GM21529 (cell line): ENCODE measurements around the gene SLC25A1.

Experiments used
- ATAC-seq: cut with Tn5 transposase; IDR thresholded peaks from one replicate; pipeline ENCODE4 v1.9.1; 2021; ENCODE audit not compliant: unreplicated experiment

SLC25A1 gene

DNA sequence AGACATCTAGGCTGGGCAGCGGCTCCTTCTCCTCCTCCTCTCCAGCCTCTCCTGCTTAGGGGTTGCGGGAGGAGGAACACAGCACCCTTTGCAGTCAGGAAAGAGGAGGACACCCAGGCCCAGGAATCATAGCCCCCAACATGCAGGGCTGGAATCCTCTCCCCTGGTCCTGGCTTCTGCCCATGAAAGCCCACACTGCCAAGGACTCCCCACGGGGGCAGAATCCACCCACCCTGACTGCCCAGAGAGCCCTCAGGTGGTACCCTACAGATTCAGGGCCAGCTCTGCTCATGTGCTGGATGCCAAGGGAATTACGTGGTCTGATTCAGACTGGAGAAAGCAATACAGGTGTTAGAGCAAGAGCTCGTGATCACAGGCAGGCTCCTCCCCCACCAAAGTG is 38.6 kb downstream of the SLC25A1 start:
- ATAC-seq: no peak

DNA sequence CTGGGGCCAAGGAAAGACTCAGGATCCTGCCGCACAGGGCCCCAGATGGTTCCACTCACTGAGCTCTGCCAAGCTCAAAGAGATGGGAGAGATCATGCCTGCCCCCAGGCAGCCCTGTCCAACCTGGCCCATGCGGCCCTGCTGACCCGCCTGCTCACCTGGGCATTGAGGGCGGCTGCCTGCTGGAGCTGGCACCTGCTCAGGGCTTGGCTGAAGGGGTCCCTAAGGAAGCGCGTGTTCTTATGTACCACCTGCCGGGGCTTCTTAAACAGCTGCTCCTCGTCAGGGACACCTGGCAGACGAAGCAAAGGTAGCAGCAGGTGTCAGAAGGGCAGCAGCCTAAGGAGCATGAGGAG is 39.6 kb downstream of the SLC25A1 start:
- no peak for ATAC-seq

DNA sequence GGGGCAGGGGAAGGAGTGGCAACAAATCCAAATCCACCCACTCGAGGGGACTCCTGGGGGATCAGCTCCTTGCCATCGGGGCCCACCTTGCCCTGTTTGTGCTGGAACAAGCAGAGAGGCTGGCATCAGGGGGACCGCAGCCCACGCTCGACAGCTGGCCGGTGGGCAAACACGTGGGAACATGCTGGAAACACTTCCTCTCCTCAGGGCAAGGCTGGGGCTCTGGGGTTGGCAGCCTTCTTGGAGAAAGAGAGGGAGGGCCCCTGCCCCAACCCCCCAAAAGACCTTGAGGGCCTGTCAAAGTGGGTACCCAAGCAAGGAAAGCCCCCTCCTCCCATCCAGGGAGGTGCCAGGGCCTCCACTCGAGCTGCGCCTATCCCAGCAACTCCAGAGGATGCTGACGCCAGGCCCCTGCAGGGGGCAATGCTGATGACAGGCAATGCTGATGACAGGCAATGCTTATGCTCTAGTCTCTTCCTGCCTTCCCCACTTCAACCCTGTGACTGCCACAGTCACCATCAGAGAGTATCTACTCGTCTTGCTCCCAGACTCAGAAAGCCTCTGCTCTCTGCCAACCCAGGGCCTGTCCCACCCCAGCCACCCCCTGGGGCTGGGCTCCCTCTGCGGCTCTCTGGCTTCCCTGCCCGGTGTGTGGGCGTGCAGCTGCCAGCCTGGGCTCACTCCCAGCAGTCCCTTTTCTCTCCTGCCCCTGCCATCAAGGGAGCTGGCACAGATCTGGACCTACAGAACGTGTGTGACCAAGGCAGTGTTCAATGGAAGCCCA is 40.1 kb downstream of the SLC25A1 start:
- ATAC-seq: no peak

DNA sequence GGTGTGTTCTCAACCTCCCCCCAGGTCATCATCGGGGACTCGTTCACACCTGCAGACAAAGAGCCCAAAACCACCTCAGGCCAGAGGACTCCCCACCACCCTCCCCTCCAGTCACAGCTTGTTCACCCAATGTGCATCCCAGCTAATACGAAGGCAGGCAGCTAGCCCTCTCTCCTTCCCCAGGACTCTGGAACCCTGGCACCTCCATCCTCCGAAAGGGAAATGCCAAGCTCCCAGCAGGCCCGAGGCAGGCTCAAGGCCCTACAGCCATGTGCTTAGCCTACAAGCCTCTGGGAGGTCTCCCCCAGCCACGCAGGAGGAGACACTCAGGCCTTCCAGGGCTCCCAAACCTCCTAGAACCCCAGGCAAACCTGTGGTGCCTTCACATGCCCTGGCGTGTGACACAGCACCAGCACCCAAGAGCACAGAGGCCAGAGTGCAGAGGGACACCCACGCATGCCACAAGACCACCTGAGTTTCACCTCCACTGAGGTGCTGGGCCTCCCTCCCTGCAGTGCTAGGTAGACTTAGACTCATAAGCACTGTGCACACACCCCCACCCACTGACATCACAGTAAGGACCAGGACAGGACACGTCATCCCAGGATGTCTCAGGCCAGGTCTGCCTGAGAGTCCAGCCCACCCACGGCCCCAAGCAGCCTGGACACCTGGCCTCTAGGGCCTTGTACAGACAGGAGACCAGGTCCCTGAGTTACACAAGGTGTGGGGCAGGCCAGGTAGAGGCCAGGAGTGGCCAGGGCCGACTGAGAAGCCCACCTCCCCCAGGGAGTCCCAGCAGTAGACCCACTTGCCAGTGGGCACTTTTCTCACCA is 40.9 kb downstream of the SLC25A1 start:
- ATAC-seq: no peak

DNA sequence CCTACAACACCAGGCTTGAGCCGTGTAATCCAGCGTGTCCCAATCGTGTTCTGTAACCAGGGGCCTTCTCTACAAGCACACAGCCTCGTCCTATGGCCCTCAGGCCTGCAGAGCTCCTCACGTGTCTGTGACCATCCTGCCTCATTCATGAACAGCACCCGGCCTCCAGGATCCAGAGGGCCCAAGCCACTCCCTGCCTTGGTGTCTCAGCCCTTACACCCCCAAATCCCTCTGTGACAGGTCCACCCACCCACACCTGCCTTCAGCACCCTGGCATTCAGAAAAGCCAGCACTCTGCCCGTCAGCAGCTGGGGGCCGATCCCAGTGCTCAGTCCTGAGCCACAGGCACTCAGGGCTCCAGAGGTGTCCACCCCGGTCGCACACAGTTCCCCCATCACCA is 41.6 kb downstream of the SLC25A1 start:
- no peak for ATAC-seq

DNA sequence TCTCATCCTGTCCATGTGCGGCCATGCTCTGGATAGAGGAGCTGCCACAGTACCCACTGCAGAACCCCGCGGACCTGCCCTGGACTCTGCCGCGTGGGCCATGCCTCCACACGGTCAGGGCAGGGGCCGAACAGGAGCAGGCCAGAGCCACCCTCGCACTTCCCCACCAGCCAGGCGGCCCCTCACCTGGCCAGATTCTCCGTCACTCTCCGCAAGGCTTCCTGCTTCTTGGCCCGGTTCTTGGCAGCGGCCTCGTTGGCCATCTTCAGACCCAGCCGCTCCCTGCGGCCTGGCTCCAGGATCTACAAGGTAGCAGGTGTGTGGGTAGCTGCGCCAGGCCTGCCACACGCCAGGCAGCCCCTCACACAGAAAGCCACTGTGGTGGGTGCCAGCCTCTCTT is 43.7 kb downstream of the SLC25A1 start:
- no peak for ATAC-seq

DNA sequence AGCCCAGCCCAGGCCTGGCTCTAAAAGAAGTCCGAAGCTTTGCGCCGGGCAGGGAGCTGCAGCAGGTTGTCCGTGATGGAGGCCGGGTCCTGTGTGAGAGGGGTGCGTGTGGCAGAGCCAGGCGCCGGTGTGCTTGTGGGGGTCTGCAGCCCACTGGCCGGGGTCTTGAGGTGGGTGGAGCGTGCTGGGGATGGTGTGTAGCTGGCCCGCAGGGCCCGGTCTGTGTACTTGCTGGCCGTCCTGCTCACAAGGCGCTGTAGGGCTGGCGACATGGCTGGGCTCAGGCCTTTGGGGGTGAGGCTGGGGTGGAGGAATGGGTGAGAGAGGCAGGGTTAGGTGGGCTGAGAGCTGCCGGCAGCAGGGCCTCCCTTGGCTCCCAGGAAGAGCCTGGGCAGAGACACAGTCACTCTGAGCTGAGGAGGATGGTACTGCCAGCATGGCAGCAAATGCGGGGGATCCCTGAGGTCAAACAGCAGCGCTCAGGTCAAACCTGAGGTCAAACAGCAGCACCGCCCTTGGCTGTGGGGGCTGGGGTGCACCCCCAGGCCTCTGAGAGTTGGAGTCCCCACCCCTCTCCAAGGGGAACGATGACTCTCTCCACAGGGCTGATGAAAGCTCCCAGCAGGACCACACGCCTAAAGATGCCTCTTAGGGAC is 44.2 kb downstream of the SLC25A1 start:
- ATAC-seq: no peak

DNA sequence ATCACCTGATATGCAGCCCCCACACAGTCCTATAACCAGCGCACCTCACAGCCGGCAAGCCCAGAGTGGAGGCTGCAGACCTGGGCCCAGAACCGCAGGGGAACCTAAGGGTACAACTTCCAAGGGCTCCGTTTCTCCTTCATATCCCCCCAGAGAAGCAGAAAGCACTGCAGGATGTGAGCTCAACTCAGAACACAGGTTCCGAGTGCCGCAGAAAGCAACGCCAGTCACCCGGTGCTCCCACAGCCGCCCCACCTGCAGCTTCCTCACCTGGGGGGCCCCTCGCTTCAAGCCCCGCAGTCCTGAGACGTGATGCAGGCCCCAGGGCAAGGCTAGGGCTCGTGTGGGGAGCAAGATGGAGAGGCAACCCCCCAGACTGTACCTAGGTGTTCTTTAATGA is 45.0 kb downstream of the SLC25A1 start:
- no peak for ATAC-seq

DNA sequence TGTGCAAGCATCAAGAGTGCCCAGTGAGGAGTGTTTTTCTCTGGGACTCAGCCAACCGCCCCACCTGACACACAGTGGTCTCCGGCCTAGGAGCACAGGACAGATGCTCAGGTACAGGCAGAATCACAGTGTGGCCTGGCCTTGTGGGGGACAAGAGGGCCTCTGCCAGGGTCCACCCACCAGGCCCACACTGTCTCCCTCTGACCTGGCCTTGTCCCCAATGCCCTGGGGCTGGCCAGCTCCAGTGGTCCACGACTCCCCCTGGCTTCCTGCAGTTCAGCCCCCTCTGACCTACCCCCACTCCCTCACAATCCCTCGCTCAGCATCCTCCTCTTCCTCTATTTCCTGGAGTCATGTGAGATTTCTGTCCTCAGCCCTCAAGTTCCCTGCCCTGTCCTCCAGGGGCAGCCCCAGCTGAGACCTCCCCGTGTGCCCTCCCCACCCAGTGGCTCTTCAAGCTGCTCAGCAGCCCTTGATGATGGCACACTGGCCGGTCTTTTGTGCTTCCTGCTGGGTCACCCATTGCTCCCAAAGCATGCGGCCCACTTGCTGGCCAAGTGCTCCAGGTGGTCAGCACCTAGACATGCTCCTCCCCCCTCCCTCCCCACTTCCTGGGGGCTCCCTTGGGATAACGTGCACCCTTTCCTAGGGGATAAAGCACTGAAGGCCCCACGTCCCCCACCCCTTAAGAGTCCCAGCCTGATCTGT is 45.7 kb downstream of the SLC25A1 start:
- no peak for ATAC-seq

DNA sequence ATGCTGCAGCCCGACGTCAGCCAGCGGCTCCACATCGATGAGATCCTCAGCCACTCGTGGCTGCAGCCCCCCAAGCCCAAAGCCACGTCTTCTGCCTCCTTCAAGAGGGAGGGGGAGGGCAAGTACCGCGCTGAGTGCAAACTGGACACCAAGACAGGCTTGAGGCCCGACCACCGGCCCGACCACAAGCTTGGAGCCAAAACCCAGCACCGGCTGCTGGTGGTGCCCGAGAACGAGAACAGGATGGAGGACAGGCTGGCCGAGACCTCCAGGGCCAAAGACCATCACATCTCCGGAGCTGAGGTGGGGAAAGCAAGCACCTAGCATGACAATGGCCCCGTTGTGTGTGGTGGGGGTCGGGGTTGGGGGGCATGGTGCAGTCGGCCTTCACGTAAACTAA is 46.4 kb downstream of the SLC25A1 start:
- no peak for ATAC-seq

DNA sequence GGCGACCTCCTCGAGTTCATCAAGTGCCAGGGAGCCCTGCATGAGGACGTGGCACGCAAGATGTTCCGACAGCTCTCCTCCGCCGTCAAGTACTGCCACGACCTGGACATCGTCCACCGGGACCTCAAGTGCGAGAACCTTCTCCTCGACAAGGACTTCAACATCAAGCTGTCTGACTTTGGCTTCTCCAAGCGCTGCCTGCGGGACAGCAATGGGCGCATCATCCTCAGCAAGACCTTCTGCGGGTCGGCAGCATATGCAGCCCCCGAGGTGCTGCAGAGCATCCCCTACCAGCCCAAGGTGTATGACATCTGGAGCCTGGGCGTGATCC is 46.9 kb downstream of the SLC25A1 start:
- ATAC-seq: no peak

DNA sequence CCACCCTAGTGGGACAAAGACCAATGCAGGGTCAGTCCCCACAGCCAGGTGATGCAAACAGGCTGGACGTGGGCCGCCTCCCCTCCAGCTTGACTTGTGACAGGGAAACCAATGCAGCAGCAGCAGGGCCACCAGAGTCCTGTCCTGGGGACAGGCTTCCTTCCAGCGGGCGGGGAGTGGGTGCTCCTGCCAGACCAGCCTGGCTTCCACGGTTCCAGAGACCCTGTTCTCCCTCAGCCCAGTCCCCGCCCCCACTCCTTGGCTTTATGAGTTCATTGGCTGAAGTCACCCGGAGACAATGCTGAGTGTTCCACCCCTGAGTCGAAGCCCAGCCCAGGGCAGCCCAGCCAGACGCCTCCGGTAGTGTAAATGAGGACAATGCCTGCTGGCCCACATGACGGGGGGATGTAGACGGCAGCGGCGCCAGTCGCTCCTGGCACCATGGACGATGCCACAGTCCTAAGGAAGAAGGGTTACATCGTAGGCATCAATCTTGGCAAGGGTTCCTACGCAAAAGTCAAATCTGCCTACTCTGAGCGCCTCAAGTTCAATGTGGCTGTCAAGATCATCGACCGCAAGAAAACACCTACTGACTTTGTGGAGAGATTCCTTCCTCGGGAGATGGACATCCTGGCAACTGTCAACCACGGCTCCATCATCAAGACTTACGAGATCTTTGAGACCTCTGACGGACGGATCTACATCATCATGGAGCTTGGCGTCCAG is 47.4 kb downstream of the SLC25A1 start, which contains the start of gene TSSK2:
TSS of gene TSSK2 (plus strand) at position 350 of the 726 bp plus-strand sequence. CDS start at position 442, 92 bp downstream.
- ATAC-seq: no peak

DNA sequence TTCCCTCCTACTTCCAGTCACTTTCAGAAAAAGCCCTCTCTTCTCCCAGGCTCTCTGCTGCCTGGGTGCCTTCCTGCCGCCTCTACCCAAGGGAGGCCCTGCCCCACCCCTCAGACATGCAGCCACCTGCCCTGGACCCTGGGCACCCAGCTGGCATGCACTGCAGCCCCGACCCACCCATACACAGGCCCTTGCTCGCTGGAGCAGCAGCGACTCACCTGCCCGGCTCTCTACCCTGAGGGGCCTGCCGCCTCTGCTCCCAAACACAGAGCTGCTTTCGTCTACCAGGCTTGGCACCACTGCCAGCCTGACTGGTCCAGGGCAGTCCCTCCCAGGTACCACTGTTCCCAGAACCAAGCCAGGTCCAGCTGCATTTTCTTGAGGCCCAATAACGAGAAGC is 48.7 kb downstream of the SLC25A1 start:
- no peak for ATAC-seq

DNA sequence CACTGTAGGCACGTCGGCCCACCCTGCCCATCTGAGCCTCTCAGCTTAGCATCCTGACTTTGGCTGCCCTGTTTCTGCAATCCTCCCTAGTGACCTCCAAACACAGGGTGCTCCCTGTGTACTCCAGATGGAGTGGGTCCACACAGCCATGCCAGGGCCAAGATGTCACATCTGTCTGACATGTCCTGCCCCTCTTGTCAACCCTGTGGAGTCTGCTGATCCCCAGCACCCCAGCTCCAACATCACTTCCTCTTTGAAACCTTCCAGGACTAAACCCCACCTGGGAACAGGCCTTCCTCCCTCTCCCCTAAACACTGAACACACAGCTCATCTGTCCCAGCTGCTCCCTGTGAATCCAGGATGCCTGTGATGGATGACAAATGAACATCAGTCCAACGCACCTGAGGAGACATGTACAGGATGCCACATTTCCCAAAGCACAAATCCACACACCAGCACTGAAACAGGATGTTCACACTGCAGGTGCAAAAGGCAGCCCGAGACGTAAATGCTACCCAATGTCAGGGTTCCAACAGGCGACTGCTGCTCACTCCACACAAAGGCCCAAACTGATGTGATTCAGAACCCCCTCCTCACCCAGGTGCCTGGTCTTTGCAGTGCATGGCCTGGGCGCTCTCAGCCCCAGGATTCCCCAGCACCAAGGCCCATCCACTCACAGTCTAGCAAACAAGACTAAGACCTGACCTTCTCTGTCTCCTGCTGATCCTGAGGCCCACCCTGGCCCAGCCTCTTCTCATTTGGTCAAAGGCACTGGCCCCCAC is 49.4 kb downstream of the SLC25A1 start:
- ATAC-seq: no peak

DNA sequence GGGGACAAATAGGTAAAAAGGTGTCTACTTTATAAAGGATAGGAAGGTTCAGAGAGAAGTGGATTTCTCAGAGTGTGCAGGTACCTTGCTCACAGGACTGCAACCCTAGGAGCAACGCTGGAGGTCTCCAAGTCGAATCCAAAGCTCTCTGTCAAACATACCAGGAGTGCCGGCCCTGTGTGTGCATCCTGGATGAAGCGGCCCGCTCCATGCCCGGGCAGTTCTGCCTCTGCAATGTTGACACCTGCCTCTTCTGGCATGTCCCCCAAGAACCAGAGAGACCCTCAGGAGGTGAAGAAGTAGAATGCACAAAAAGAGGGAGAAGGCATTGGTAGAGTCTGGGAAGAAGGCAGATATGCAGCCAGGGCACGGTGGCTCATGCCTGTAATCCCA is 50.5 kb downstream of the SLC25A1 start:
- no peak for ATAC-seq

DNA sequence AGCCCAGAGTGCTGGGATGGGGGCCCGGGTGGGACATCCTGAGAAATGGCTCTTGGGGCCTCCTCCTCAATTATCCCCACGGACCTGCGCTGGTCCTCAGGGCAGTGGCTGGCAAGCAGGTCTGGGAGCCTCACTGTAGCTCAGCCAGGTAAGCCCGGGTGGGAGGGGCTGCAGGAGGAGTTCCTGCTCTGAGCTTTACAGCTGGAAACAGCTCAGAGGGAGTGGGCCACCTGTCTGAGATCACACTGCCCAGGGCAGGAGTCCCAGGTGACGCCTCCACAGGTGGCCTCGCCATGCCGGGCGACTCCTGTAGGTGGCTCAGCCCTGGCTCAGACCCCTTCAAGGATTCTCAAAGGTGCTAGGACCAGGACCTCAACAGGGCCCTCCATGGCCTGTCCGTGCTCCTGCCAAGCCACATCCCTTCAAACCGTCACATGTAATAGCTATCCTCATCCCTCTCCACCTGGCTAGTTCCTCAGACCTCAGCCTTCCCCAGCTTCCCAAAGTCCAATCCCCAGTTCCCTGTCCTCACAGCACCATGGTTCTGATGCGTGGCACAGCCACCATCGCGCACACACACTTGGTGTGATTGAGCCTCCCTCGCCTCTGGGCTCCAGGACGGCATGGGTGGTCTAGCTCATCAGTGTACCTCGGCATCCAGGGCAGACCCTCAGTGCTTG is 51.1 kb downstream of the SLC25A1 start:
- ATAC-seq: no peak

DNA sequence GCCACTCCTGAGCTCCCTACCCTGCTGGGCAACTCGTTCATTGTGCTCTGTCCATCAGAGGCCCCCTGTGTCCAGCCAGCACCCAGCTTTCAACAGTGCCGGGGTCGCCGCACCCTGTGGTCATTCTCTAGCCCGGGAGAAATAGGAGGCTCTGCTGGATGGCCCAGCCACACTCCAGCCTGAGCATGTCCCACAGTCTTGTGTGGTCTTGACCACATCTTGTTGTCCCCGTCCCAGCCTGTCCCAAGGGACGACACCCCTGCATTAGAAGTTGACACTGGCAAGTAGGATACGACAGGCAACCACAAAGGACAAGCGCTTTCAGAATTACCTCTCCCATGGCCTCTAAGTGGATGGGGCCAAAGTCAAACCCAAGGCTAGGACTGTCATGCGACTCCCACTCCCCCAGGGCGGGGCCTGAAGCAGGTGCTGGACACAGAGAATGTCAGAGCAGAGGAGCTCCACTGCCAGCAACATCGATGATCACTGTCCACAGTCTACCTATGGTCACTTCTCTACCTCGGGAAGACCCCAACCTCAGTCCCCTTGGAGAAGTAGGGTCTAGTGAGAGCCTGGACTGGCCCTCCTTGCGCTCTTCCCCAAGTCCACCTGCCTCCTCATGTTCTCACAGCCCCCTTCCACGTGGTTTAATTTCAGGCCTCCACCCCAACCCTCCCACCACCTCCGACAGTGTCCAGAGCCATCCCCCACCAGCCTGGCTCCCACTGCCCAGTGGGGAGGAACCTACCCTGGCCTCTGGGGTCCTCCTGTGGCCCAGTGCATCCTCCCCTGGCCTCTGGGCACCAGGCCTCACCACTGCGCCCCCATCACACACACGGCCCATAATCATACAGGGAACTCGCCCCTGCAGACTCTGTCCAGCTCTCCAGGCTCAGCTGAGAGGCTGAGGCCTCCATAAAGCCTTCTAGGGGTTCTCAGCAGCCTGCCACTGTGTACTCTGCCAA is 51.9 kb downstream of the SLC25A1 start:
- no peak for ATAC-seq
